Panc1 (cell line): ENCODE data around the gene PTPMT1.

Source experiments
- POLR2AphosphoS5 ChIP-seq: IDR thresholded peaks from 2 replicates; pipeline ENCODE4 v1.6.1; 2012; ENCODE audit warnings: mild to moderate bottlenecking, low read depth, low read length, moderate library complexity
- SIN3A ChIP-seq: IDR thresholded peaks from 2 replicates; pipeline ENCODE4 v1.6.1; 2012; ENCODE audit warnings: low read depth, mild to moderate bottlenecking, low read length, moderate library complexity, borderline replicate concordance; ENCODE audit not compliant: insufficient read depth
- TCF7L2 ChIP-seq: IDR thresholded peaks from 2 replicates; pipeline ENCODE4 v1.6.1; 2011; ENCODE audit warnings: mild to moderate bottlenecking, low read depth, low read length, inconsistent platforms
- TF ChIP-seq, protein P1 (sequence below): fragments of 450-650 bp; IDR thresholded peaks from 2 replicates; pipeline ENCODE4 v1.5.1; 2017; ENCODE audit warnings: mild to moderate bottlenecking
- TF ChIP-seq, protein P2 (sequence below), 2 experiments: IDR thresholded peaks; 2 replicates each; pipeline ENCODE4 v1.6.1; 2011 to 2012; ENCODE audit warnings: low read depth in 2 of 2, control low read depth in 1 of 2, low read length in 1 of 2, mild to moderate bottlenecking in 1 of 2, moderate library complexity in 1 of 2; ENCODE audit not compliant: insufficient read depth in 1 of 2

DNA sequence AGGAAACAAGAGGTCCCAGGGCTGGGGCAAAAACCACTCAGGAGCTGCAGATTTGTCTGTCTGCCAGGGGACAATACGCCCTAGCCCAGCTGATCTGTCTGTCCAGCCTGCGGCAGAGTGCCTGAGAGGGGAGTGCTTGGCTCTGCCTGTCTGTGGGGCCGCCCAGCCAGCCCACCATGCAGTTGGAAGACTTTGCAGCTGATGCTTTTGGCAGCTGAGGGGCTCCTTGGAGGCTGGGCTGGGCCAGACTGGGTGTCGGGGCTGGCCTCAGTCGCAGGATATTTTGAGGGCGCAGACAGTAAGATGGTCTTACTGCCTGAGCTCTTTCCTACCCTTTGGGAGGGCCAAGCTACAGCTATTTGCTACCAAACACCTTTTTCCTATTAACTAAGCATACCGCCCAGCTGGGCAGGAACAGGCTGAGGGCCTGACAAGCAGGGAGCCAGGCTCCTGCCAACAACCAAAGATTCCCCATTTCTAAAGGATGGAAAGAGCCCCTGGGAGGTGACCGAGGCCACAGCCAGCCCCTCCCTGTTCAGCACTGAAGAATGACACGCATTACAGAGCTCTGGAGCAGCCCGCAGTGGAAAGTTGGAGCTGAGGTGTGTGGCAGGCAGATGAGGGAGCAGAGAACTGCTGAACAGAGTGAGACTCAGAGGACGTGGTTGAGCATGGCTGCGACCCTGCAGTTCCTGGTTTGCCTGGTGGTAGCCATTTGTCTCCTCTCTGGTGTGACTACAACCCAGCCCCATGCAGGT lies 20.9 kb downstream of the PTPMT1 start, which contains the start of gene FAM180B:
- TF ChIP-seq, protein P1, sequence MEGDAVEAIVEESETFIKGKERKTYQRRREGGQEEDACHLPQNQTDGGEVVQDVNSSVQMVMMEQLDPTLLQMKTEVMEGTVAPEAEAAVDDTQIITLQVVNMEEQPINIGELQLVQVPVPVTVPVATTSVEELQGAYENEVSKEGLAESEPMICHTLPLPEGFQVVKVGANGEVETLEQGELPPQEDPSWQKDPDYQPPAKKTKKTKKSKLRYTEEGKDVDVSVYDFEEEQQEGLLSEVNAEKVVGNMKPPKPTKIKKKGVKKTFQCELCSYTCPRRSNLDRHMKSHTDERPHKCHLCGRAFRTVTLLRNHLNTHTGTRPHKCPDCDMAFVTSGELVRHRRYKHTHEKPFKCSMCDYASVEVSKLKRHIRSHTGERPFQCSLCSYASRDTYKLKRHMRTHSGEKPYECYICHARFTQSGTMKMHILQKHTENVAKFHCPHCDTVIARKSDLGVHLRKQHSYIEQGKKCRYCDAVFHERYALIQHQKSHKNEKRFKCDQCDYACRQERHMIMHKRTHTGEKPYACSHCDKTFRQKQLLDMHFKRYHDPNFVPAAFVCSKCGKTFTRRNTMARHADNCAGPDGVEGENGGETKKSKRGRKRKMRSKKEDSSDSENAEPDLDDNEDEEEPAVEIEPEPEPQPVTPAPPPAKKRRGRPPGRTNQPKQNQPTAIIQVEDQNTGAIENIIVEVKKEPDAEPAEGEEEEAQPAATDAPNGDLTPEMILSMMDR: no peak
- no peak for TF ChIP-seq POLR2AphosphoS5
- TF ChIP-seq, protein P2, sequence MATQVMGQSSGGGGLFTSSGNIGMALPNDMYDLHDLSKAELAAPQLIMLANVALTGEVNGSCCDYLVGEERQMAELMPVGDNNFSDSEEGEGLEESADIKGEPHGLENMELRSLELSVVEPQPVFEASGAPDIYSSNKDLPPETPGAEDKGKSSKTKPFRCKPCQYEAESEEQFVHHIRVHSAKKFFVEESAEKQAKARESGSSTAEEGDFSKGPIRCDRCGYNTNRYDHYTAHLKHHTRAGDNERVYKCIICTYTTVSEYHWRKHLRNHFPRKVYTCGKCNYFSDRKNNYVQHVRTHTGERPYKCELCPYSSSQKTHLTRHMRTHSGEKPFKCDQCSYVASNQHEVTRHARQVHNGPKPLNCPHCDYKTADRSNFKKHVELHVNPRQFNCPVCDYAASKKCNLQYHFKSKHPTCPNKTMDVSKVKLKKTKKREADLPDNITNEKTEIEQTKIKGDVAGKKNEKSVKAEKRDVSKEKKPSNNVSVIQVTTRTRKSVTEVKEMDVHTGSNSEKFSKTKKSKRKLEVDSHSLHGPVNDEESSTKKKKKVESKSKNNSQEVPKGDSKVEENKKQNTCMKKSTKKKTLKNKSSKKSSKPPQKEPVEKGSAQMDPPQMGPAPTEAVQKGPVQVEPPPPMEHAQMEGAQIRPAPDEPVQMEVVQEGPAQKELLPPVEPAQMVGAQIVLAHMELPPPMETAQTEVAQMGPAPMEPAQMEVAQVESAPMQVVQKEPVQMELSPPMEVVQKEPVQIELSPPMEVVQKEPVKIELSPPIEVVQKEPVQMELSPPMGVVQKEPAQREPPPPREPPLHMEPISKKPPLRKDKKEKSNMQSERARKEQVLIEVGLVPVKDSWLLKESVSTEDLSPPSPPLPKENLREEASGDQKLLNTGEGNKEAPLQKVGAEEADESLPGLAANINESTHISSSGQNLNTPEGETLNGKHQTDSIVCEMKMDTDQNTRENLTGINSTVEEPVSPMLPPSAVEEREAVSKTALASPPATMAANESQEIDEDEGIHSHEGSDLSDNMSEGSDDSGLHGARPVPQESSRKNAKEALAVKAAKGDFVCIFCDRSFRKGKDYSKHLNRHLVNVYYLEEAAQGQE (IDR thresholded peaks at IDR 0.05; ENCODE audit: insufficient read depth in 1 of 2, low read depth in 2 of 2, low read length in 1 of 2): no peak
- TF ChIP-seq TCF7L2: no peak
- TF ChIP-seq SIN3A: no peak
